K562 (cell line): ENCODE measurements around the gene FXYD4. TPM values are rescaled to one million over a fixed set of nuclear protein-coding genes. Genes with fewer than 3 reads are reported as not detected.

ENCODE experiments used
- BDP1 ChIP-seq: IDR thresholded peaks from 3 replicates; pipeline ENCODE4 v1.6.1; 2011; ENCODE audit not compliant: insufficient read length, insufficient read depth
- OTX1 ChIP-seq: fragments of 450-650 bp; formaldehyde crosslinking; IDR thresholded peaks from 2 replicates; pipeline ENCODE4 v1.4.0; 2022; ENCODE audit warnings: mild to moderate bottlenecking
- polyA plus RNA-seq, 8 experiments: library from polyadenylated mRNA; depleted of rRNA in 4 of 8; stranded (reverse) in 5 of 8; unstranded in 3 of 8; fragments of >200 nt; fragmentation: Nextera tagmentation in 2 of 8; fragmentation: Illumina TruSeq in 1 of 8; extraction: Ambion mirVana in 2 of 8; extraction: Trizol in 1 of 8; gene quantifications; 2 replicates each; pipeline versions ENCODE4 v1.2.1 to v1.2.3, GENCODE V29; 2011 to 2014; ENCODE audit warnings: inconsistent platforms in 1 of 8, missing spikeins in 1 of 8
- total RNA-seq, 7 experiments: library from RNA; depleted of rRNA in 6 of 7; stranded (reverse); fragments of >200 nt in 6 of 7; fragmentation: Illumina TruSeq in 2 of 7; extraction: Trizol in 2 of 7; gene quantifications; 2 replicates each; pipeline versions ENCODE4 v1.2.1 to v1.2.3, GENCODE V29; 2011 to 2021; ENCODE audit warnings: low replicate concordance in 1 of 7
- TF ChIP-seq, protein P1 (sequence below), 2 experiments: fragments of 450-650 bp in 1 of 2; sonication (generic) in 1 of 2; formaldehyde crosslinking in 1 of 2; IDR thresholded peaks; 2 replicates each; pipeline versions ENCODE4 v1.7.1 to v1.9.0; 2016 to 2022; ENCODE audit warnings: inconsistent platforms in 1 of 2, mild to moderate bottlenecking in 1 of 2, missing genetic modification reagents in 1 of 2

Gene FXYD4
- total and polyA plus RNA-seq, 9 of the 15 experiments (the other 6 are each of a cell fraction or from before 2014, with no cell fraction given) = not detected

DNA sequence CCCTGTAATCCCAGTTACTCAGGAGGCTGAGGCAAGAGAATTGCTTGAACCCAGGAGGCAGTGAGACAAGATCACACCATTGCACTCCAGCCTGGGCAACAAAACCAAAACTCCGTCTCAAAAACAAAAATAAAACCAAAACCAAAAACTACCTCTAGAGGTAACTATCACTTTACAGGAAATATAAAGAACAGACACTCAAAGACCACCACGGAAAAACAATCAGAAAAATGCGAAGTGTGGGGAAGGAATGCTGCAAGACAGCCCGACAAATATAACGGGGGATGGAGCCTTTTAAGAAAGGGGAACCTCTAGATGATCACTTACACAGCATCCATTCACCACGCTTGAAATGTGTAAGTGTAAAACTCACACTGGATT lies 33.3 kb downstream of the FXYD4 start (continued):
- TF ChIP-seq, protein P1, sequence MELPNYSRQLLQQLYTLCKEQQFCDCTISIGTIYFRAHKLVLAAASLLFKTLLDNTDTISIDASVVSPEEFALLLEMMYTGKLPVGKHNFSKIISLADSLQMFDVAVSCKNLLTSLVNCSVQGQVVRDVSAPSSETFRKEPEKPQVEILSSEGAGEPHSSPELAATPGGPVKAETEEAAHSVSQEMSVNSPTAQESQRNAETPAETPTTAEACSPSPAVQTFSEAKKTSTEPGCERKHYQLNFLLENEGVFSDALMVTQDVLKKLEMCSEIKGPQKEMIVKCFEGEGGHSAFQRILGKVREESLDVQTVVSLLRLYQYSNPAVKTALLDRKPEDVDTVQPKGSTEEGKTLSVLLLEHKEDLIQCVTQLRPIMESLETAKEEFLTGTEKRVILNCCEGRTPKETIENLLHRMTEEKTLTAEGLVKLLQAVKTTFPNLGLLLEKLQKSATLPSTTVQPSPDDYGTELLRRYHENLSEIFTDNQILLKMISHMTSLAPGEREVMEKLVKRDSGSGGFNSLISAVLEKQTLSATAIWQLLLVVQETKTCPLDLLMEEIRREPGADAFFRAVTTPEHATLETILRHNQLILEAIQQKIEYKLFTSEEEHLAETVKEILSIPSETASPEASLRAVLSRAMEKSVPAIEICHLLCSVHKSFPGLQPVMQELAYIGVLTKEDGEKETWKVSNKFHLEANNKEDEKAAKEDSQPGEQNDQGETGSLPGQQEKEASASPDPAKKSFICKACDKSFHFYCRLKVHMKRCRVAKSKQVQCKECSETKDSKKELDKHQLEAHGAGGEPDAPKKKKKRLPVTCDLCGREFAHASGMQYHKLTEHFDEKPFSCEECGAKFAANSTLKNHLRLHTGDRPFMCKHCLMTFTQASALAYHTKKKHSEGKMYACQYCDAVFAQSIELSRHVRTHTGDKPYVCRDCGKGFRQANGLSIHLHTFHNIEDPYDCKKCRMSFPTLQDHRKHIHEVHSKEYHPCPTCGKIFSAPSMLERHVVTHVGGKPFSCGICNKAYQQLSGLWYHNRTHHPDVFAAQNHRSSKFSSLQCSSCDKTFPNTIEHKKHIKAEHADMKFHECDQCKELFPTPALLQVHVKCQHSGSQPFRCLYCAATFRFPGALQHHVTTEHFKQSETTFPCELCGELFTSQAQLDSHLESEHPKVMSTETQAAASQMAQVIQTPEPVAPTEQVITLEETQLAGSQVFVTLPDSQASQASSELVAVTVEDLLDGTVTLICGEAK (IDR thresholded peaks at IDR 0.05) = peak; percentile 37; the same call in 1 of the 2 replicates
- TF ChIP-seq, protein P1 (CRISPR knock-in tag; IDR thresholded peaks at IDR 0.05) = no peak
- no peak for TF ChIP-seq BDP1
- 0 out of 2 replicates have a peak, but pooled peaks have one; percentile 73 for TF ChIP-seq OTX1 (CRISPR knock-in tag)
